Measurements from ENCODE around the gene KLHL5. TPM values are rescaled to one million over a fixed set of nuclear protein-coding genes. Genes with fewer than 3 reads are reported as not detected.
"Not testable (repeated sequence)": the region's sequence is repeated elsewhere in the genome, so short reads cannot be mapped to it uniquely, and the experiment has no call there.

KLHL5 gene
- 19.9 TPM for total RNA-seq

DNA sequence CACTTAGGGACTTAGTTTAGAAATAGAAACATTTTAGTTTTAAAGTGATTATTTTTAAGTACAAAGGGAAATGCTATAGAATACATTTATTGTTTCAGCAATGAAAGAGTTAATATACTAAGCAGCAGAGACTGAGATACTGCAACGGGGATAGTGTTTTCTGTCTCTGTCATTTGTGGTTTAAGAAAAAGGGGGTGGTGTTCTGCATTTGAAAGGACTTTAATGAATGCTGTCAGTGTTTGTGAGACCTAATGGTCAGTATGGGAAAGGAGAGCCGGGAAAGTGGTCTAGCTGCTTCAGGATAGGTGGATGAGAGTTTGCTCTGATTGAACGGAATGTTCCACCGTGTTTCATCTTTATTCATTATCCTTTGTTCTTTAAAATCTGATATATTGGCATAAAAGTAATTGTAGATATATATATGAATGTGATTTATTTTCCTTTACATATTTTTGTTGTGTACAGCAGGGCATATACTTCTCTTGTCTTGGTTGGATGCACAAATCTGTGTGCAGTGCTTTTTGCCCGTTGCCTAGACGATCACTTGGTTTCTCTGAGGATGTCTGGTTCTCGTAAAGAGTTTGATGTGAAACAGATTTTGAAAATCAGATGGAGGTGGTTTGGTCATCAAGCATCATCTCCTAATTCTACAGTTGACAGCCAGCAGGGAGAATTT is at the start of gene KLHL5:
Gene KLHL5, plus strand, starts transcription at position 139 of the 676 bp plus-strand sequence. Its CDS starts 421 bp downstream, at position 560.
- DNase-seq, result peak; percentile 8

GRCh38 chr4:39014028-39014427 is 48.0 kb upstream of the KLHL5 start:
- no peak for DNase-seq

DNA sequence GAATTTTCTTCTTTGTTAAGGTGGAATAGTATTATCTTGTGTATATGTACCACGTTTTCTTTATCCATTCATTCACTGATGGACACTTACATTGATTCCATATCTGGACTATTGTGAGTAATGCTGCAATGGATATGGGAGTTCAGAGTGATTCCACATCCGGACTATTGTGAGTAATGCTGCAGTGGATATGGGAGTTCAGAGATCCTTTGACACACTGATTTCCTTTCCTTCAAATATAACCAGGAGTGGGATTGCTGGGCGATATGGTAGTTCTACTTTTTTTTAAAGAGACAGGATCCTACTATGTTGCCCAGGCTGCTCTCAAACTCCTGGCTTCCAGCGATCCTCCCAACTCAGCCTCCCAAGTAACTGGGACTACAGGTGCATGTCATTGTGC is 41.9 kb upstream of the KLHL5 start:
- no peak for DNase-seq

DNA sequence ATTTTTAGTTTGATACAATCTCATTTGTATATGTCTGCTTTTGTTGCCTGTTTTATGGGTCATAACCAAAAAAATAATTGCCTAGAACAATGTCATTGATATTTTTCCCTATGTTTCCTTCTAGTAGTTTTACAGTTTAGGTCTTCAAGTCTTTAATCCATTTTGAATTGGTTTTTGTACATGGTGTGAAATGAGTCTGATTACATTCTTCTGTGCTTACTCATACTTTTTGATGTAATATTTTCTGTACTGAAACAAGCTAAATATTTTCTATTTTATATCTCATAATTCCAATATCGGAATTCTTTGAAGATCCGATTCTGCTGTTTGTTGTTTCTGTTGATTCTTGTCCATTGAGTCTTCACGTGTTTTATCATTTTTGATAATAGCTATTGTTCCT is 40.4 kb upstream of the KLHL5 start:
- no peak for DNase-seq

- no peak for DNase-seq
Observed at GRCh38 chr4:39022241-39022640, 39.8 kb upstream of the KLHL5 start.

GRCh38 chr4:39023059-39023458 is 39.0 kb upstream of the KLHL5 start:
- no peak for DNase-seq

- no peak for DNase-seq
Observed at GRCh38 chr4:39024311-39024865, 37.6 kb upstream of the KLHL5 start.

GRCh38 chr4:39025552-39026085 is 36.4 kb upstream of the KLHL5 start:
- DNase-seq, result no peak

DNA sequence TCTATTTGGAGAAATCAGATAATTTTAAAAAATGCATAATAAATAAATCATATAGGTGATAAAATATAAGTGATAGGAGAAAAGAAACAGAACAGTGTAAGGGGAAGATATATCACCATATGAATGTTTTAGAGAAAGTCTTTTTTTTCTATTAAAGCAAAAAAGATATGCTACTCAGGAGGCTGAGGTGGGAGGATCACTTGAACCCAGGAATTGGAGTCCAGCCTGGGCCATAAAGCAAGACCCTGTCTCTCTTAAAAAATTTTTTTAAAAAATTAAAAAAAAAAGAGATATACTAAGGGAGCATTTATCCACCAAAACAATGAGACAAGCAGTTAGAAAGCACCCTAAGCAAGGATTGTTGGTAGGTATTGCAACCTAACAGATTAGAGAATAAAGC is 35.9 kb upstream of the KLHL5 start:
- no peak for DNase-seq

GRCh38 chr4:39029752-39030694 is 32.0 kb upstream of the KLHL5 start:
- no peak for DNase-seq

- no peak for DNase-seq
Observed at GRCh38 chr4:39030725-39031124, 31.3 kb upstream of the KLHL5 start.

DNA sequence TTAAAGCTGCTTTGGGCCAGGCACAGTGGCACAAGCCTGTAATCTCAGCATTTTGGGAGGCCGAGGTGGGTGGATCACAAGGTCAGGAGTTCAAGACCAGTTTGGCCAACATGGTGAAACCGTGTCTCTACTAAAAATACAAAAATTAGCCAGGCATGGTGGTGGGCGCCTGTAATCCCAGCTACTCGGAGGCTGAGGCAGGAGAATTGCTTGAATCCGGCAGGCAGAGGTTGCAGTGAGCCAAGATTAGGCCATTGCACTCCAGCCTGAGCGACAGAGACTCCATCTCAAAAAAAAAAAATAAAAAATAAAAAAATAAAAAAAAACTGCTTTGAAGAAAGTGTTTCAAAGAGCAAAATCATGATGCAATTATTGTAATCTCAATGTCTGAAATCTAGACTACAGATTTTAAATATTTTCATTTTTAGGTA is 30.4 kb upstream of the KLHL5 start:
- not testable (repeated sequence) for DNase-seq

- no peak for DNase-seq
Observed at GRCh38 chr4:39032218-39033085, 29.6 kb upstream of the KLHL5 start, which contains the start of gene TMEM156. TMEM156 (minus strand) TSS chr4:39032409; CDS start chr4:39032313, 96 bp downstream.

DNA sequence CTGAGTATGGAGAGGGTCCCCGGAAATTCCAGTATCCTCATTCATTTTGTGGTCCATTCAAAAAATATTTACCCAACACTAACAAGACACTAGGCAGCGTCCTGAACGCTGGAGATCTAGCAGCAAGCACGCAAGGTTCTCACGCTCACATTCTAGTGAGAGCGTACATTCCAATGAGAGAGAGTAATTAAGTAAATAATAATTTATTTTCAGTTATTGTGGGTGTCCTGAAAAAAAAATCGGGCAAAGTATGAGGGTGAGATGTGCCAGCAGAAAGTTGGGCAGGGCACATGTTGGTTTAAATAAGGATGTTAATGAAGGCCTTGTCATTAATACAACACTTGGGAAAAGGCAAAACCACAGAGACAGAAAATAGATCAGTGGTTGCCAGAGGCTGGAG is 25.9 kb upstream of the KLHL5 start:
- no peak for DNase-seq

- no peak for DNase-seq
Observed at GRCh38 chr4:39037491-39037825, 24.6 kb upstream of the KLHL5 start.

DNA sequence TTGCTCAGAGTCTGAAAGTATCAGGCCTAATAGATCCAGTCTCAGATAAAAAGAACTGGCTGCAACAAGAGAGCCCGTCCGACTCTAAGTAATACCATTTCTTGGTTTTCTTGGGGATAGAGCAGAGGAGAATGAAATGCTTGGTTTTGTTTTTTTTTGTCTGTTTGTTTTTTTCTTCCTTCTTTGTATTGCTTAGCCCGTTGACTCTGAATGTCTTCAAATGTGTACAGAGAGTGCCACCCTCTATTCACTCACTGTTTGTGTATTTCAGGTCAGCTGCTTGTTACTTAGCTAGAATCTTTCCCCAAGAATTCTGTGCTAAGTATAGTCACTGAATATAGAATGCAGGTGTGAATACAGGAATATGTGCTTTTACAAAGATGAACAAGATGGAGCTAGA is 24.1 kb upstream of the KLHL5 start:
- DNase-seq, result no peak

DNA sequence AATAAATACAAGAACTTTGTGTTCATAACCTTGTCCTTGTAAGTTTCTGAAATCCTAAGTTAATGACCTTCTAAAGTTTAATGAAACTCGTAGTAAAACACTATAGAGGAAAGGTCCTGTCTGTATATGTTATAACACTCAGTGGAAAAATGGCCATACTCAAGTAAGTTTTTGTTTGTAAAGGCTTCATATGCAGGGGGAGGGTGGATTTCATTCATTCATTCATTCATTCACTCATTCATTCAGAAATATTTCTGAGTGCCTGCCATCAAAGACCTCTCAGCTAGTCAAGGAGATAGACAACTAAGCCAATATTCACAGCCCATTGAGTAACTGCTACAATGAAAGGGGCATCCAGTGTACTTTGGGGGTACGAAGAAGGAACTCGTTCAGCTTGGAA is 22.9 kb upstream of the KLHL5 start:
- no peak for DNase-seq

DNA sequence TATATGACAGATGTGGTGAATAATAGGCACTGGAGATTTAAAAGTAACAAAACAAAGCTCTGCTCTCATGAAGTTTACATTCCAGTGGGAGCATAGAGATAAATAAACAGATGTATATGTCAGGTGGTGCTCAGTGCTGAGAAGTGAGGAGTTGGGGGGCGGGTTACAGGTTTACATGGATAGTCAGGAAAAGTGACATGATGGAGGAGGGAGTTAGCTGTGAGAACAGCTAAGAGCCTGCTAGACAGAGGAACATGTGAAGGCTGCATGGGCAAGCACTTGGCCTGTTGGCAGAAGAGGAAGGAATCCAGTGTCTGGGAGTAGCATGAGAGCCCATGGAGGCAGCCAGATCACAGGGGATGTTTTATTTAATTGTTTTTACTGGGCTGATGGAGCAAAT is 19.7 kb upstream of the KLHL5 start:
- no peak for DNase-seq

DNA sequence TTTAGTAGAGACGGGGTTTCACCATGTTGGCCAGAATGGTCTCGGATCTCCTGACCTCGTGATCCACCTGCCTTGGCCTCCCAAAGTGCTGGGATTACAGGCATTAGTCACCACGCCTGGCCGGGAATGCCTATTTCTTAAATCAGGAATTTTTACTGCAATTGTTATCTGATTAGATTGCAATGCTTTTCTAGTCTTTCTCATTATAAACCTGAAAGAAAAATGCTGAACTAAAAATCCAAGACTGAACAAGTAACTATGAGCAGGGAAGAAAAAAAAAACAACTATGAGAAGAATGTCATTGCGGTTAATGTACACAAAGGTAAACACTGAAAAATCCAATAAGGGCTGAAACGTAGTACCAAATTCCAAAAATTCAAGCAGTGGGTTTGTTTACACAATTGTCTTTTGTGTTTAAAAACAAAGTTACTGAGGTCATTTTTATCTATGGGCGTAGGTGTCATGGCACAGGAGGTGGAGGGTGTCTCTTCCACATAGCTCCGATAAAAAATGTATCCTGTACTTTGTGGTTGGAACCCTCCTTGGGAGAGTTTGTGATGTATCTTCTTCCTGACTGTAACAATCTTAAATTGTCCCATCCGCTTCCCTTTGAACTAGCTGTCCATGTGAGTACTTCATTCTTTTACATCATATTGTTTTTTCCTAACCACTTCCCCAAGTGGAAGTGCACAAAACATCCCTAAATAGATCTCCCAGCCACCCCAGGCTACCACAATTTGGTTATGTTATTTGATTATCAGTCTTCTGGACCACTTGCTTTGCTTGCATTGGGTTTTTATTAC is 18.8 kb upstream of the KLHL5 start:
- DNase-seq, result no peak

DNA sequence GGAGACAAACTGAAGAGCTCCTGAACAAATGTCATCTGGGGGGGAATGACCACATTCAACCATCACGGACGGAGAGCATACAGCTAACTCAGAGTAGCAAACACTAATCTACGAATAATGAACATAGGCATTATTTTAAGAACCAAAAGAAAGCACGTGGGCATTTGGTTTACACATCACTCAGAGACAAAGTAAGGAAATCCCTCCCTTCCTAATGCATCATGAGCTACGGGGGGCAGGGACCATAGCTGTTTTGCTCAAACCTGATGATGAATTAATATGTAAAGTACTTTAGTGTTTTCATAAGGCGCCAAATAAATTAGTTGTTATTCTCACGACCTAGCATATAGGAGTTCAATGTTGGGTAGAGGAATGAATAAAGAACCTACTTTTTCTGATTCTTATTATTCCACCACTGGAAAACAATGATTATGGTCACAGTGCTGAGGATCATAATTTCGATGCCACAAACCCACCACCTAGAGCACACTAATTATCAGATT is 18.1 kb upstream of the KLHL5 start:
- peak; percentile 15 for DNase-seq
